Calu3 (cell line): ENCODE results near the gene SSBP3. TPM values are rescaled to one million over a fixed set of nuclear protein-coding genes. Genes with fewer than 3 reads are reported as not detected.

ENCODE experiments used
- BruUV-seq: library from RNA; stranded (reverse); fragments of 400-500 nt; replicated peaks from 2 replicates; lab custom pipeline; 2021; lab: Mats Ljungman, UMichigan
- CTCF ChIA-PET: fragments of 300-600 bp; sonication (Branson Sonifier 250); formaldehyde crosslinking; loops from one replicate; lab custom pipeline; 2022; ENCODE audit warnings: antibody characterized with exemption; lab: Charles Lee
- DNase-seq: peaks from one replicate; pipeline ENCODE4 v3.0.0; 2022
- H3K27ac Mint-ChIP-seq: one replicate; pipeline ENCODE4 v1.8.0; 2022; ENCODE audit warnings: mixed read lengths; ENCODE audit not compliant: unreplicated experiment
- H3K27me3 Mint-ChIP-seq: one replicate; pipeline ENCODE4 v1.8.0; 2022; ENCODE audit warnings: mixed read lengths; ENCODE audit not compliant: unreplicated experiment
- H3K36me3 Mint-ChIP-seq: one replicate; pipeline ENCODE4 v1.8.0; 2022; ENCODE audit warnings: mild to moderate bottlenecking, moderate library complexity, mixed read lengths; ENCODE audit not compliant: insufficient read depth, unreplicated experiment
- H3K4me1 Mint-ChIP-seq: one replicate; pipeline ENCODE4 v1.8.0; 2022; ENCODE audit warnings: mild to moderate bottlenecking, low read depth, mixed read lengths; ENCODE audit not compliant: unreplicated experiment
- H3K4me3 Mint-ChIP-seq: one replicate; pipeline ENCODE4 v1.8.0; 2022; ENCODE audit warnings: mild to moderate bottlenecking, low read depth, moderate library complexity, mixed read lengths; ENCODE audit not compliant: unreplicated experiment
- H3K9me3 Mint-ChIP-seq: one replicate; pipeline ENCODE4 v1.8.0; 2022; ENCODE audit warnings: low read depth, mixed read lengths; ENCODE audit not compliant: unreplicated experiment
- intact Hi-C: fragments of 100-400 bp; cut with micrococcal nuclease; formaldehyde crosslinking; loops from one replicate; pipeline ENCODE4 v1.10.0; 2022; ENCODE audit not compliant: unreplicated experiment
- total RNA-seq: library from RNA; stranded (reverse); gene quantifications from 2 replicates; pipeline ENCODE4 v1.2.3, GENCODE V29; 2022
- TF ChIP-seq, protein P1 (sequence below): fragments of 200-600 bp; IDR thresholded peaks from one replicate; pipeline ENCODE4 v1.8.0; 2022; ENCODE audit warnings: antibody characterized with exemption; ENCODE audit not compliant: unreplicated experiment

The SSBP3 gene
- total RNA-seq, 1 experiment from 2014 or later: 16.6 TPM

DNA sequence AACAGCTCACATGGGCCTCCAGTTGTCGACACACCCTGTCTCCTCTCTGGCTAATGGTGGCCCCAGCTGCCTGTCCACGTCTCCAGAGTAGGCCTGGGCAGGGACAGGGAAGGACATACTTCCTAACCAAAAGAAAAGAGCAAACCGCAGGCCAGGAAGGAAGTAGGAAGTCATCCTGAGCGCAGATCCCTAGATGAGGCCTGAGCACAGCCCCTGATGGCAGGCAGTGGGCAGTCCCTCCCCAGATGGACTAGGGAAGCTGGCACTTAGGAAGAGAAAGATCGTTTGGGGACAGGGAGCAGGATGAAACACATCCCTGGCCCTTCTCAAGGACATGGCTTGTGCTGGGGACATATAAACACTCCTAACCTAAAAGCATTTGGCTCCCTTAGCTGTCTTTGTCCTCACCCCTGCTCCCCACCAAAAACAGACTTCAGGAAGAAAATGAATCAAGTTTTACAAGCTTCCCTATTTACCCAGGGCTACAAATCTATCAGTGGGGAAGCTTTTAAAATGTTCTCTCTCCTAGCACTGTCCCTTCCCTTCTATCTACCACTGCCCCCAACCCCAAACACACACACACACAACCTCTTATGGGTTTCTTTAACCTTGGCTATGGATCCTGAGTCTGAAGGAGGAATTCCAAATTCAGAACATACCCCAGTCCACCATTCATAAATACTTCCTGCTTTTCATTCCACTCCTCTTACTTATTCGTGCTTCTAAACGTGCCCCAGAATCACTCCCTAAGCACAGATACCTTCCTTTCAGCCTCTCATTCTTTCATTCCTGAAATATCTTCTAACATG lies 21.1 kb downstream of the SSBP3 start:
- CTCF ChIA-PET: no interaction called here
- no TSS peak for BruUV-seq
- H3K27me3 Mint-ChIP-seq: no peaks in the 10 kb centered on the region
- H3K36me3 Mint-ChIP-seq: no peaks in the 10 kb centered on the region
- TF ChIP-seq, protein P1, sequence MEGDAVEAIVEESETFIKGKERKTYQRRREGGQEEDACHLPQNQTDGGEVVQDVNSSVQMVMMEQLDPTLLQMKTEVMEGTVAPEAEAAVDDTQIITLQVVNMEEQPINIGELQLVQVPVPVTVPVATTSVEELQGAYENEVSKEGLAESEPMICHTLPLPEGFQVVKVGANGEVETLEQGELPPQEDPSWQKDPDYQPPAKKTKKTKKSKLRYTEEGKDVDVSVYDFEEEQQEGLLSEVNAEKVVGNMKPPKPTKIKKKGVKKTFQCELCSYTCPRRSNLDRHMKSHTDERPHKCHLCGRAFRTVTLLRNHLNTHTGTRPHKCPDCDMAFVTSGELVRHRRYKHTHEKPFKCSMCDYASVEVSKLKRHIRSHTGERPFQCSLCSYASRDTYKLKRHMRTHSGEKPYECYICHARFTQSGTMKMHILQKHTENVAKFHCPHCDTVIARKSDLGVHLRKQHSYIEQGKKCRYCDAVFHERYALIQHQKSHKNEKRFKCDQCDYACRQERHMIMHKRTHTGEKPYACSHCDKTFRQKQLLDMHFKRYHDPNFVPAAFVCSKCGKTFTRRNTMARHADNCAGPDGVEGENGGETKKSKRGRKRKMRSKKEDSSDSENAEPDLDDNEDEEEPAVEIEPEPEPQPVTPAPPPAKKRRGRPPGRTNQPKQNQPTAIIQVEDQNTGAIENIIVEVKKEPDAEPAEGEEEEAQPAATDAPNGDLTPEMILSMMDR: no peak
- no peak overlapping the region for H3K4me3 Mint-ChIP-seq
- no peak for DNase-seq
- H3K27ac Mint-ChIP-seq: no peak overlapping the region
- no peaks in the 10 kb centered on the region for H3K9me3 Mint-ChIP-seq
- H3K4me1 Mint-ChIP-seq: peaks cover 8% of the 10 kb centered on the region
- intact Hi-C loops: no loop called here

DNA sequence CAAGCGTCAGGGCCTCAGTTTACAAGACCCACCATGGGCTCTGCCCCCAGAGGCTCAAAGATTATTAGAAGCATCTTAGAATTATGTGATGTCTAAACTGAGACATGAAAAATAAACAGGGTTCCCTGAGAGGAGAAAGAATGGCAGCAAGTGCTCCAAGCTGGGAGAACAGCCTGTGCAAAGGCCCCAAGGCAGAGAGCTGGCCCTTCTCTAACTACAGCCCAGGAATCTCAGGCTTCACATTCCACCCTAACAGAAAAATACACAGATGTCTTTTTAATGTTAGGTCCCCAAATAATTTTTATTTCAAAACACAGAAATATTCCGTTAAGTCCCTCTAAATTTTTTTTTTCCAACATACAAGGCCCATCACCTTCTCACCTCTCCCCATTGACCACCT lies 21.7 kb downstream of the SSBP3 start:
- CTCF ChIA-PET: no interaction called here
- no peak overlapping the region for H3K27ac Mint-ChIP-seq
- H3K36me3 Mint-ChIP-seq: no peaks in the 10 kb centered on the region
- no peaks in the 10 kb centered on the region for H3K27me3 Mint-ChIP-seq
- BruUV-seq: no TSS peak
- no peaks in the 10 kb centered on the region for H3K9me3 Mint-ChIP-seq
- TF ChIP-seq, protein P1: no peak
- DNase-seq: no peak
- intact Hi-C loops: no loop called here
- no peak overlapping the region for H3K4me3 Mint-ChIP-seq
- peaks cover 8% of the 10 kb centered on the region for H3K4me1 Mint-ChIP-seq

DNA sequence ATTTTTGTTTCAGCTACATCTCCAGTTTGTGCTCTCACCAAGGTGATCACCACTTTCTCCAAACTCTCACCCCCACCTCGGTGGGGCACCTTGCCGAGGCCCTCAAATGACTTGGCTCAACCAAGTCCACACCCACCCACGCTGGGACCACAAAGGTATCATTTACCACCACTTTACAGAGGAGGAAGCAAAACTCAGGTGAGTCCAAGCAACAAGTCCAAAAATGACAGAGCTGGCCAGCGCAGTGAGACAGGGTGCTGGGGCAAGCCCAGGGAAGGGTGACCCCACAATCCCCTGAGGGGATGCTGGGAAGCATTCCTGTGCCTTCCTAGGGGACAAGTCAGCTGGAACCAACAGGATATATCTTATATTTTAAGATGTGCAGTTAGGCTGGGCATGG lies 24.7 kb downstream of the SSBP3 start:
- TF ChIP-seq, protein P1: no peak
- Mint-ChIP-seq H3K36me3 (peaks cover 4% of the 10 kb centered on the region), H3K27me3 (no peaks in the 10 kb centered on the region), H3K9me3 (no peaks in the 10 kb centered on the region), H3K4me1 (peaks cover 19% of the 10 kb centered on the region), H3K4me3 (no peak overlapping the region), H3K27ac (no peak overlapping the region)
- intact Hi-C loops: no loop called here
- no peak for DNase-seq
- BruUV-seq: no TSS peak
- CTCF ChIA-PET: no interaction called here

DNA sequence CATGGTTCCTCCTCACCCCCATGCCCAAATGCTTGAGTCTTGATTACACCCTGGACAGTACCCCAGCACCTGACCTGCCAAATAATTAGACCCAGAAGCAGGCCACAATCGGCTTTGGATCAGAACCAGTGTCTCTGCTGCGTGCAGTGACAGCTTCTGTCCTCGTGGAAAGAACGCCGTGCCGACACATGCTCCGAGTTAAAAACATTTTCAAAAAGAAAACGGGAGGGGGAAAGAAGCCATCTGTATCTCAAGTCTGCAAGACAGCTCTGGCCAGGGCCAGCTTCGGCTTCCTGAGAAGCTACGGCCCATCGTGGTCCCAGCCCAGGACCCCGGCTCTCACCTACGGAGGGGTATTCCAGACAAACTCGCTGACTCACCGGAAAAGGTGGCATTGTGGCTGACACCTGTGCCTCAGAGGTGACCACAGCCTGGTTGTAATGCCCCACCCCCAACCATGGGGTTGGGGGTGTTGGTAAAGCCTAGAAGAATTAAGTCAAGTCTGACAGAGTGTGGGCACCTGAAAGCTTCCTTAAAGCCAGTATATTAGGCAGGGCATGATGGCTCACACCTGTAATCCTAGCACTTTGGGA lies 25.8 kb downstream of the SSBP3 start:
- BruUV-seq: no TSS peak
- H3K4me3 Mint-ChIP-seq: no peak overlapping the region
- H3K4me1 Mint-ChIP-seq: peaks cover 22% of the 10 kb centered on the region
- intact Hi-C loops: no loop called here
- no peaks in the 10 kb centered on the region for H3K27me3 Mint-ChIP-seq
- no peaks in the 10 kb centered on the region for H3K9me3 Mint-ChIP-seq
- CTCF ChIA-PET: interaction anchor here (0.7 kb wide), 1 partner anchor 153 kb away, joined by 4 read pairs; no protein-coding TSS in a partner anchor
- H3K36me3 Mint-ChIP-seq: peaks cover 6% of the 10 kb centered on the region
- no peak overlapping the region for H3K27ac Mint-ChIP-seq
- TF ChIP-seq, protein P1: no peak
- no peak for DNase-seq
